ENCODE results near the gene HYCC2.

GRCh38 chr2:201072201-201072530, 695 bp upstream of the HYCC2 start:
- TF ChIP-seq CTCF (conservative IDR thresholded peaks at IDR 0.05 in 1 of 2, IDR thresholded peaks at IDR 0.05 in 1 of 2; ENCODE audit: extremely low read depth in 1 of 2, insufficient read depth in 1 of 2, low read depth in 1 of 2, low read length in 2 of 2): no peak
- no peak for TF ChIP-seq EZH2 (IDR thresholded peaks at IDR 0.05; ENCODE audit: borderline replicate concordance, low read length)
